HUDEP-2 (cell line): Measurements from ENCODE around the gene PIP5K1B.

ENCODE experiments used
- DNase-seq, 76 experiments: peaks; one replicate each; lab custom pipeline; 2025; ENCODE audit not compliant: unreplicated experiment in 76 of 76; lab: John Stamatoyannopoulos, UW

The PIP5K1B gene

GRCh38 chr9:68843239-68843638, 138.2 kb downstream of the PIP5K1B start:
- DNase-seq, result no peak

- no peak for DNase-seq
These were observed 139.1 kb downstream of the PIP5K1B start for GRCh38 chr9:68844157-68844556.

- DNase-seq, result peak in 33 of 76 experiments; percentile 3 to 48 (median 19)
These were observed 139.9 kb downstream of the PIP5K1B start for GRCh38 chr9:68844631-68845612.

GRCh38 chr9:68847765-68848164, 142.7 kb downstream of the PIP5K1B start:
- DNase-seq, result no peak

GRCh38 chr9:68851657-68852056, 146.6 kb downstream of the PIP5K1B start:
- no peak for DNase-seq

GRCh38 chr9:68852941-68853340, 147.9 kb downstream of the PIP5K1B start:
- no peak for DNase-seq

GRCh38 chr9:68859347-68859746, 154.3 kb downstream of the PIP5K1B start:
- no peak for DNase-seq

GRCh38 chr9:68860419-68860818, 155.4 kb downstream of the PIP5K1B start:
- DNase-seq, result no peak

GRCh38 chr9:68861436-68861835, 156.4 kb downstream of the PIP5K1B start:
- DNase-seq, result peak in 36 of 76 experiments; percentile 6 to 65 (median 30)

- no peak for DNase-seq
These were observed 162.0 kb downstream of the PIP5K1B start for GRCh38 chr9:68867066-68867465.

- DNase-seq, result no peak
These were observed 164.0 kb downstream of the PIP5K1B start for GRCh38 chr9:68869022-68869421.

- DNase-seq, result no peak
These were observed 165.0 kb downstream of the PIP5K1B start for GRCh38 chr9:68870086-68870485.

- no peak for DNase-seq
These were observed 166.2 kb downstream of the PIP5K1B start for GRCh38 chr9:68871236-68871635.

- DNase-seq, result no peak
These were observed 167.0 kb downstream of the PIP5K1B start for GRCh38 chr9:68872026-68872501.

GRCh38 chr9:68873179-68873578, 168.1 kb downstream of the PIP5K1B start:
- no peak for DNase-seq

GRCh38 chr9:68876273-68876672, 171.2 kb downstream of the PIP5K1B start:
- DNase-seq, result no peak

- DNase-seq, result no peak
These were observed 171.6 kb downstream of the PIP5K1B start for GRCh38 chr9:68876681-68877080.

- no peak for DNase-seq
These were observed 172.2 kb downstream of the PIP5K1B start for GRCh38 chr9:68877219-68877618.

- no peak for DNase-seq
These were observed 173.4 kb downstream of the PIP5K1B start for GRCh38 chr9:68878450-68878849.

- DNase-seq, result no peak
These were observed 178.2 kb downstream of the PIP5K1B start for GRCh38 chr9:68883224-68883623.

- no peak for DNase-seq
These were observed 182.2 kb downstream of the PIP5K1B start for GRCh38 chr9:68887232-68887631.

- DNase-seq, result no peak
These were observed 189.5 kb downstream of the PIP5K1B start for GRCh38 chr9:68894502-68894901.
